Ectodermal cell (in vitro differentiated cells): ENCODE data around the gene NPHP4.

Experiments
- H3K27ac ChIP-seq: 2 replicates; pipeline ENCODE4 v1.7.0; 2013; ENCODE audit warnings: mild to moderate bottlenecking, low read depth, low read length; ENCODE audit not compliant: insufficient read depth, poor library complexity, severe bottlenecking
- H3K27me3 ChIP-seq: 2 replicates; pipeline ENCODE4 v1.7.0; 2013; ENCODE audit warnings: mild to moderate bottlenecking, low read length; ENCODE audit not compliant: insufficient read depth, control insufficient read depth, poor library complexity, severe bottlenecking
- H3K36me3 ChIP-seq: one replicate; pipeline ENCODE4 v1.7.0; 2013; ENCODE audit warnings: low read length; ENCODE audit not compliant: control insufficient read depth, insufficient read depth
- H3K4me1 ChIP-seq: one replicate; pipeline ENCODE4 v1.7.0; 2013; ENCODE audit warnings: low read length; ENCODE audit not compliant: control insufficient read depth, insufficient read depth
- H3K4me3 ChIP-seq: 2 replicates; pipeline ENCODE4 v1.7.0; 2013; ENCODE audit warnings: low read depth, low read length, control low read depth; ENCODE audit not compliant: insufficient read depth
- H3K9me3 ChIP-seq: 2 replicates; pipeline ENCODE4 v1.7.0; 2013; ENCODE audit warnings: mild to moderate bottlenecking, low read length, moderate library complexity; ENCODE audit not compliant: control insufficient read depth
- WGBS, 2 experiments: methylation state at CpG; one replicate each; pipeline ENCODE4 v1.1.7; 2013; ENCODE audit warnings: missing lambda C conversion rate in 2 of 2; 5-methylcytosine and 5-hydroxymethylcytosine counted together

NPHP4 gene

DNA sequence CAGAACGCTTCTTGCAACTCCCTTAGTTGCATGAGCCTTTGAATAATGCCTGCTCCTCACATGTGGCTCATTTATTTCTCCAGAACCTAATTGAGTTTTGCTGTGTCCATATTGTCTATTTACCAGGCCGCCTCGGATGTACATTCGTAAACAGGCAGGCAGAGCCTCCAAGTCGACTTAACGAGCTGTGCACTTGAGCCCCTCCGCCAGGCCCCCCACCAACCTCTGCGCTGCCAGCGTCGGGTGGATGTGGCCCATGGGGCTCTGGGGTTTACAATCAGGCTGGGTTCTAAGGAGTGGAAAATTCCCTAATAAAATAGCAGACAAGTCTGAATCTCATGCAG lies 106.1 kb downstream of the NPHP4 start:
- WGBS, 2 experiments = 94 to 98% methylated on average over 10 of the region's 10 CpGs
- no peak overlapping the region for H3K27ac ChIP-seq
- H3K27me3 ChIP-seq = no peaks in the 10 kb centered on the region
- no peaks in the 10 kb centered on the region for H3K9me3 ChIP-seq
- H3K4me1 ChIP-seq = peaks cover 14% of the 10 kb centered on the region
- no peak overlapping the region for H3K4me3 ChIP-seq
- peaks cover 5% of the 10 kb centered on the region for H3K36me3 ChIP-seq

DNA sequence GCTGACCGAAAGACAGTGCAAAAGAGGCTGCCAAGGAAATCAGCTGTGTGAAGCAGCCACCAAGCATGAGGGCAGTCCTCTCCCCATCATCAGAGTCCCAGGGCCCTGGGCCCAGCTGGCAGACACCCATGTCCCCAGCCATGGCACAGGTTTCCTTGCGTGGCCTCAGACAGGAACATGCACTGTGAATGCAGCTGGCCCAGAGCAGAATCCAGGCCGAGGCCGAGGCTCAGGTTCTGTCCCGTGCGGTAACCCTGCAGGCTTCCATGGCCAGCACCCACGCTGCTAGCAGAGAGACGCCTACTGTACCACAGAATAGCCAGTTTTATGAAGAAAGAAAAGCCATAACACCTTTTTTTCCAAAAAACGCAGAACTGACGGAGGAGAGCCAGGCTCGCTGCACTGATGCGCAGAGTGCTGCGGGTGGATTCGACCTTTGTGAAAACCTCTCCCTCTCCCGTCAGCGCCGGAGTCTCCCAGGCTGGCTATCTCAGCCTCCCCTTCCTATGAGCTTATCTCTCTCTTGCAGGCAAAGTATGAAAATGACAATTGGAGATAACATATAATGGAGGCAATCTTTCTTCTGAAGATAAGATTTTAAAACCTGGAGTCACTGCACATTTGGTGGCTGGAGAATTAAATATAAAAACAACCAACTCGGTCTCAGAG lies 106.6 kb downstream of the NPHP4 start:
- Histone ChIP-seq H3K27me3 (no peaks in the 10 kb centered on the region), H3K4me1 (peaks cover 13% of the 10 kb centered on the region), H3K27ac (no peak overlapping the region), H3K9me3 (no peaks in the 10 kb centered on the region), H3K36me3 (peaks cover under 1% of the 10 kb centered on the region), H3K4me3 (no peak overlapping the region)
- 93 to 94% methylated on average over 18 of the region's 18 CpGs for WGBS, 2 experiments

- H3K27ac ChIP-seq = no peak overlapping the region
- H3K27me3 ChIP-seq = no peaks in the 10 kb centered on the region
- WGBS, 2 experiments = 94 to 95% methylated on average over 10 to 11 of the region's 13 CpGs
- H3K36me3 ChIP-seq = peaks cover 7% of the 10 kb centered on the region
- H3K4me1 ChIP-seq = peaks cover 3% of the 10 kb centered on the region
- no peak overlapping the region for H3K4me3 ChIP-seq
- no peaks in the 10 kb centered on the region for H3K9me3 ChIP-seq
These were observed 108.1 kb downstream of the NPHP4 start for GRCh38 chr1:5884110-5884509.

GRCh38 chr1:5883129-5884048 lies 108.8 kb downstream of the NPHP4 start:
- Histone ChIP-seq H3K4me3 (no peak overlapping the region), H3K9me3 (no peaks in the 10 kb centered on the region), H3K4me1 (no peaks in the 10 kb centered on the region), H3K36me3 (peaks cover 7% of the 10 kb centered on the region), H3K27ac (no peak overlapping the region), H3K27me3 (no peaks in the 10 kb centered on the region)
- 95% methylated on average over 30 of the region's 30 CpGs for WGBS, 2 experiments

DNA sequence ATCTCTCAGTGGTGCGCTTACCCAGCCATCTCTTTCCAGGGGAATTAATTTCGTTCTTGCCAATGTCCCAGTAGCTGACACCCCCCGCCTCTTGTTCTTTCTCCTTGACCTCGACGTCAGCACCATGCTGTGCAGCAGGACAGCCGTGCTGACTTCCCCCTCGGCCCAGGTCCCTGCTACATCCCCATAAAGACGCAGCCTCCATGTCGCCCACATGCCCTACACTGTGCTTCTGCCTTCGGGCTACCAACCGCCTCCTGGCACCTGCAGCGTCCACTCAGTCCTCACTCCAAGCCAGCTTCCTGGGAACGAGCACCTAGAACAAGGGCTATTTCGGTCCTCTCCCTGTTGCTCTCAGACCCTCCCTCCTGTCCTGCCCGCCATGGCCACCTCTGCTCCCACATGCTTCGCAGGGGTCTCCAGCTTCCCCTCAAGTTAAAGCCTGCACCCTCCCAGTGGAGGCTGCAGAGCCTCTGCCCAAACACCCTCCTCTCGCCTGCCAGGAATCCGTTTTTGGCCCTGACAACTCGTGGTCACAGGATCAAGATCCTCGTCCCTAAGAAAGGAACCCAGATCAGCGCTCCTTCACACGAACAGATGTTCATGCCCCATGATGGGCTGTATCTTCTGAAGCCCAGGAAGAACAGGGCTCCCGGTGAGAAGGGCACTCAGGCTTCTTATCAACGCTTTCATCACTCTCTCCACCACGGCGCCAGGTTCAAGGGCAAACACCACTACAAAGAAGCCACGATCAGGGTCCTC lies 109.7 kb downstream of the NPHP4 start:
- H3K4me1 ChIP-seq = no peaks in the 10 kb centered on the region
- no peak overlapping the region for H3K4me3 ChIP-seq
- no peaks in the 10 kb centered on the region for H3K9me3 ChIP-seq
- no peak overlapping the region for H3K27ac ChIP-seq
- H3K36me3 ChIP-seq = peaks cover 7% of the 10 kb centered on the region
- WGBS, 2 experiments = 94 to 95% methylated on average over 27 of the region's 27 CpGs
- H3K27me3 ChIP-seq = no peaks in the 10 kb centered on the region

DNA sequence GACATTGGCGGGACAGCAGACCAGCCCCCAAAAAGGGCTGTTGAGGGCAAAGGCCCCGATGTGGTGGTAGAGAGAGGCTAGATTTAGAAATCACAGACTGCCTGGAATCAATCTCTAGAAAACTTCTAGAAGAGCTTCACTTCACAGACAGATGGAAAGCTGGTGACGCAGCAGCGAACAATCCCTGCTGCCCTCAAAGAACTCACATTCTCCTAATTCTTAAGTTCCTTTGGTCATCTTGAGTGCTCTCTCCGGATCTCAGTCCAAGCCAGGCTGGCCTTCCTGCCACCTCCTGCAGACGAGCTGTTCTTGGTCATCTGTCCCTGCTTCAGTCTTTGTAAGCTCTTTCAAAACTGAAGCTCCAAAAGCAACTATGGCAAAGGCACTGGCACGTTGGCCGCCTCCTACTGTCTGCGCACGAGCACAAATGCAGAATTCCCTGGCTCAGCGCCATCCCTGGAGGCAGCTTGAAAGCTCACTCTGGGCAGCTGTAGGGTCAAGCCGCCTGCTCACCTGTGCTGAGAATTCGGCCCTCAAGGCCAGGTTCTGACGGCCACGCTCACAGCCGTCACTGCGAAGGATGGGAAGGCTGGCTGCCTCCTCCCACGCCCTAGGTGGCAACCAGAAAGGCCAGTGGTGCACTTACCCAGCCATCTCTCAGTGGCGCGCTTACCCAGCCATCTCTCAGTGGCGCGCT lies 110.6 kb downstream of the NPHP4 start:
- WGBS, 2 experiments = 94 to 95% methylated on average over 22 of the region's 22 CpGs
- no peaks in the 10 kb centered on the region for H3K9me3 ChIP-seq
- H3K4me1 ChIP-seq = no peaks in the 10 kb centered on the region
- no peak overlapping the region for H3K4me3 ChIP-seq
- no peaks in the 10 kb centered on the region for H3K27me3 ChIP-seq
- no peak overlapping the region for H3K27ac ChIP-seq
- peaks cover 7% of the 10 kb centered on the region for H3K36me3 ChIP-seq

GRCh38 chr1:5880630-5881405 lies 111.4 kb downstream of the NPHP4 start:
- 92 to 93% methylated on average over 25 of the region's 25 CpGs for WGBS, 2 experiments

DNA sequence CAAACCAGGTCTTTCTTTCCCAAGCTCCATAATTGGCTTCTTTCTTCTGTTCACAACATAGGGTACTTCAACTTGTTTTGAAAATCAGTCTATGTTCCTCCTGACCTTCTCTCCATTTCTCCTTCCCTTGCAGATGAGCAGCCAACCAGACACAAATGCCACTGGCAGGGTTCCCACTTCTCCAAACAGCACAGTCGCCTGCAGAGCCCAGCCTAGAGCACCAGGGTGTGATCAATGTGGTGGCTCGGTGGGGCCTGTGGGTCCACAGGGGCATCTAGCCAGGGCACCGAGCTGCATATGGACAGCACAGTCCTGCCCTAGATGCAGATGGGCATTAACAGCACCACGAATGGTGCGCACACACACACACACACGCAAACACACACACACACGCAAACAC lies 112.8 kb downstream of the NPHP4 start:
- 71 to 73% methylated on average over 7 of the region's 7 CpGs for WGBS, 2 experiments
- no peak overlapping the region for H3K4me3 ChIP-seq
- H3K27me3 ChIP-seq = no peaks in the 10 kb centered on the region
- no peaks in the 10 kb centered on the region for H3K4me1 ChIP-seq
- H3K36me3 ChIP-seq = peaks cover 7% of the 10 kb centered on the region
- no peaks in the 10 kb centered on the region for H3K9me3 ChIP-seq
- H3K27ac ChIP-seq = no peak overlapping the region

More at GRCh38 chr1:5880630-5881405, 111.4 kb downstream of the NPHP4 start:
- Histone ChIP-seq H3K27me3 (no peaks in the 10 kb centered on the region), H3K36me3 (peaks cover 7% of the 10 kb centered on the region), H3K4me1 (no peaks in the 10 kb centered on the region), H3K27ac (no peak overlapping the region), H3K9me3 (no peaks in the 10 kb centered on the region), H3K4me3 (no peak overlapping the region)

GRCh38 chr1:5878971-5879370 lies 113.3 kb downstream of the NPHP4 start:
- Histone ChIP-seq H3K27ac (no peak overlapping the region), H3K4me3 (no peak overlapping the region), H3K9me3 (no peaks in the 10 kb centered on the region), H3K36me3 (peaks cover 7% of the 10 kb centered on the region), H3K4me1 (no peaks in the 10 kb centered on the region), H3K27me3 (no peaks in the 10 kb centered on the region)
- 83 to 85% methylated on average over 4 of the region's 4 CpGs for WGBS, 2 experiments
